Right atrium auricular region (tissue), 2 donors: ENCODE data around the gene FBXL12. TPM values are rescaled to one million over a fixed set of nuclear protein-coding genes. Genes with fewer than 3 reads are reported as not detected.
A peak's percentile ranks its signal among the peaks of the same experiment; 100 is the strongest.
"Not testable (repeated sequence)": the region's sequence is repeated elsewhere in the genome, so short reads cannot be mapped to it uniquely, and the experiment has no call there.

Source experiments
- DNase-seq: peaks from one replicate; pipeline ENCODE4 v3.0.0-alpha.2; 2019; ENCODE audit warnings: low spot score
- H3K27ac ChIP-seq, 2 donors: fragments of 200-600 bp; sonication (generic); 1 replicate in 1 of 2; 2 replicates in 1 of 2; pipeline ENCODE4 v1.5.1; 2016 to 2019
- H3K27me3 ChIP-seq, 2 donors: fragments of 200-600 bp; sonication (generic); one replicate each; pipeline versions ENCODE4 v1.5.1 to v1.6.0; 2017 to 2019
- H3K36me3 ChIP-seq: fragments of 200-600 bp; sonication (generic); one replicate; pipeline ENCODE4 v1.5.1; 2016
- H3K4me1 ChIP-seq, 2 donors: fragments of 200-600 bp; sonication (generic); one replicate each; pipeline versions ENCODE4 v1.5.1 to v1.6.0; 2017 to 2019
- H3K4me3 ChIP-seq, 2 donors: fragments of 200-600 bp; sonication (generic); 1 replicate in 1 of 2; 2 replicates in 1 of 2; pipeline ENCODE4 v1.5.1; 2017 to 2019; ENCODE audit warnings: mild to moderate bottlenecking in 1 of 2, moderate library complexity in 1 of 2
- H3K9me3 ChIP-seq, 2 donors: fragments of 200-600 bp; sonication (generic); one replicate each; pipeline ENCODE4 v1.5.1; 2019
- total RNA-seq, 2 donors: library from RNA; depleted of rRNA; stranded (reverse); fragments of >200 nt; gene quantifications; one replicate each; pipeline ENCODE4 v1.1.0, GENCODE V29; 2016
- TF ChIP-seq, protein P1 (sequence below), 2 donors: fragments of 200-600 bp; sonication (generic); IDR thresholded peaks; one replicate each; pipeline ENCODE4 v1.5.1; 2019; ENCODE audit warnings: antibody characterized with exemption in 2 of 2

The FBXL12 gene
- total RNA-seq, 2 donors from 2014 or later = 10.2 to 15.8 TPM

DNA sequence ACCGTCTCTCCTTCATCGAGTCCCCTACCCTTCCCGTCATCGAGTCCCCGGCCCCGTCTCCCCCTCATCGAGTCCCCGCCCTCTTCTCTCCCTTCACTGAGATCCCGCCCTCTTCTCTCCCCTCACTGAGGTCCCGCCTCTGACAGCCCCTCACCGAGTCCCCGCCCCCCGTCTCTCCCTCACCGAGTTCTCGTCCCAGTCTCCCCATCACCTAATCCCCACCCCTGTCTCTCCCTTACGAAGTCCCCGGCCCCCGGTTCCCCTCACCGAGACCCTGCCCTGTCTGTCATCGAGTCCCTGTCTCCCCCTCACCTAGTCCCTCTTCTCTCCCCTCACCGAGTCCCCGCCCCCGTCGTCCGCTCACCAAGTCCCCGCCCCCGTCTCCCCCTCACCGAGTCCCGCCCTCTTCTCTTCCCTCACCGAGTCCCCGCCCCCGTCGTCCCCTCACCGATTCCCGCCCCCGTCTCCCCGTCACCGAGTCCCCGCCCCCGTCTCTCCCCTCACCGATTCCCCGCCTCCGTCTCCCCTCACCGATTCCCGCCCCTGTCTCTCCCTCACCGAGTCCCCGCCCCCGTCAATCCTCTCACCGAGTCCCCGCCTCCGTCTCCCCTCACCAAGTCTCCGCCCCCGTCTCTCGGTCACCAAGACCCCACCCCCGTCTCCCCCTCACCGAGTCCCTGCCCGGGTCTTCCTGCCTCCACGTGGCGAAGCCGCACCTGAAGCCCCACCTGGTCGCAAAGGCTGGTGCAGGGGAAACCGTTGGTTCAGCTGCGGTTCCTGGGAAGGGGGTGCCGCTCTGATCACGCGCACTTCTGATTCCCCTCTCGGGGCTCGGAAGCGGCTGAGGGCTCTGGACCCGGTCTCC, 26.4 kb downstream of the FBXL12 start:
- TF ChIP-seq, protein P1, sequence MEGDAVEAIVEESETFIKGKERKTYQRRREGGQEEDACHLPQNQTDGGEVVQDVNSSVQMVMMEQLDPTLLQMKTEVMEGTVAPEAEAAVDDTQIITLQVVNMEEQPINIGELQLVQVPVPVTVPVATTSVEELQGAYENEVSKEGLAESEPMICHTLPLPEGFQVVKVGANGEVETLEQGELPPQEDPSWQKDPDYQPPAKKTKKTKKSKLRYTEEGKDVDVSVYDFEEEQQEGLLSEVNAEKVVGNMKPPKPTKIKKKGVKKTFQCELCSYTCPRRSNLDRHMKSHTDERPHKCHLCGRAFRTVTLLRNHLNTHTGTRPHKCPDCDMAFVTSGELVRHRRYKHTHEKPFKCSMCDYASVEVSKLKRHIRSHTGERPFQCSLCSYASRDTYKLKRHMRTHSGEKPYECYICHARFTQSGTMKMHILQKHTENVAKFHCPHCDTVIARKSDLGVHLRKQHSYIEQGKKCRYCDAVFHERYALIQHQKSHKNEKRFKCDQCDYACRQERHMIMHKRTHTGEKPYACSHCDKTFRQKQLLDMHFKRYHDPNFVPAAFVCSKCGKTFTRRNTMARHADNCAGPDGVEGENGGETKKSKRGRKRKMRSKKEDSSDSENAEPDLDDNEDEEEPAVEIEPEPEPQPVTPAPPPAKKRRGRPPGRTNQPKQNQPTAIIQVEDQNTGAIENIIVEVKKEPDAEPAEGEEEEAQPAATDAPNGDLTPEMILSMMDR (IDR thresholded peaks at IDR 0.05) = no peak
- Histone ChIP-seq H3K4me1 (peaks cover 0 to 10% of the 10 kb centered on the region in 2 donors), H3K9me3 (no peaks in the 10 kb centered on the region), H3K27me3 (no peaks in the 10 kb centered on the region), H3K4me3 (peak overlapping the region; percentile 64 to 71), H3K36me3 (no peaks in the 10 kb centered on the region), H3K27ac (peak overlapping the region; percentile 90 to 91)
- peak; percentile 94 for DNase-seq

DNA sequence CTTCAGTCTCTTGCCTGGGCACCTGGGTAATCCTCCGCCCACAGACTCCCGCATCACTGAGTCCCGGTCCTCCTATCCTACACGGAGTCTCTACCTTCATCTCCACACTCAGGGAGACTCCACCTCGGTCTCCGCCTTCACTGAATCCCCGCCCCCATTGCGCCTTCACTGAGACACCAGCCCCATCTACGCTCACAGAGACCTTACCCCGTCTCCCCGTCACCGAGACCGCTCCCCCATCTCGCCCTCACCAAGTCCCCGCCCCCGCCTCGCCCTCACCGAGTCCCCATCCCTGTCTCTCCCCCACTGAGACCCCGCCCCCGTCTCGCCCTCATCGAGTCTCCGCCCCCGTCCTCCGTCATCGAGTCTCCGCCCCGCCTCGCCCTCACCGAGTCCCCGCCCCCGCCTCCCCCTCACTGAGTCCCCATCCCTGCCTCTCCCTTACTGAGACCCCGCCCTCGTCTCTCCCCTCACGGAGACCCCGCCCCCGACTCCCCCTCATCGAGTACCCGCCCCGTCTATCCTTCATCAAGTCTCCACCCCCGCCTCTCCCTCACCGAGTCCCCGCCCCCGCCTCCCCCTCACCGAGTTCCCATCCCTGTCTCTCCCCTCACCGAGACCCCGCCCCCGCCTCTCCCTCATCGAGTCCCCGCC, 27.2 kb downstream of the FBXL12 start:
- H3K4me1 ChIP-seq = peaks cover 0 to 10% of the 10 kb centered on the region in 2 donors
- peak overlapping the region; percentile 90 to 91 for H3K27ac ChIP-seq
- no peaks in the 10 kb centered on the region for H3K9me3 ChIP-seq
- no peaks in the 10 kb centered on the region for H3K27me3 ChIP-seq
- TF ChIP-seq, protein P1 (IDR thresholded peaks at IDR 0.05) = no peak
- peak overlapping the region; percentile 64 to 71 for H3K4me3 ChIP-seq
- H3K36me3 ChIP-seq = no peaks in the 10 kb centered on the region
- peak; percentile 96 for DNase-seq

DNA sequence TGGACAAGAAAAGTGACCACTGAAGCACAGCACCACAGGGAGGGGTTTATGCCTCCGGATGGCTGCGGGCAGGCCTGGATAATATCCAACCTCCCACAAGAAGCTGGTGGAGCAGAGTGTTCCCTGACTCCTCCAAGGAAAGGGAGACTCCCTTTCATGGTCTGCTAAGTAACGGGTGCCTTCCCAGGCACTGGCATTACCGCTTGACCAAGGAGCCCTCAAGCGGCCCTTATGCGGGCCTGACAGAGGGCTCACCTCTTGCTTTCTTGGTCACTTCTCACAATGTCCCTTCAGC, 27.9 kb downstream of the FBXL12 start:
- DNase-seq, H3K36me3 ChIP-seq, H3K27me3 ChIP-seq, H3K9me3 ChIP-seq: not testable (repeated sequence)
- peak overlapping the region; percentile 70 to 91 for H3K27ac ChIP-seq
- peak overlapping the region in 1 of 2 donors; percentile 71 for H3K4me3 ChIP-seq
- peaks cover 0 to 15% of the 10 kb centered on the region in 2 donors for H3K4me1 ChIP-seq

DNA sequence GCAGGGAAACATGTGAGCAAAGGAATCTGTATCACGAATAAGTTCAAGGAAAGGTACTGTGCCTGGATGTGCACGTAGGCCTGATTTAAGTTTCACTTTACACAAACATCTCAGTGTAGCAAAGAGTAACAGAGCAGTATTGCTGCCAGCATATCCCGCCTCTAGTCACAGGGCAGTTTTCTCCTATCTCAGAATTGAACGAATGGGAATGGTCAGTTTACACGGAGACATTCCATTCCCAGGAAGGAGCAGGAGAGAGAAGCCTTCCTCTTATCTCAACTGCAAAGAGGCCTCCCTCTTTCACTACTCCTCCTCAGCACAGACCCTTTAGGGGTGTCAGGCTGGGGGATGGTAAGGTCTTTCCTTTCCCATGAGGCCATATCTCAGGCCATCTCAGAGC, 29.3 kb downstream of the FBXL12 start:
- not testable (repeated sequence) for H3K36me3 ChIP-seq, H3K27me3 ChIP-seq, H3K4me3 ChIP-seq, DNase-seq, H3K9me3 ChIP-seq, H3K27ac ChIP-seq
- peaks cover 0 to 19% of the 10 kb centered on the region in 2 donors for H3K4me1 ChIP-seq

DNA sequence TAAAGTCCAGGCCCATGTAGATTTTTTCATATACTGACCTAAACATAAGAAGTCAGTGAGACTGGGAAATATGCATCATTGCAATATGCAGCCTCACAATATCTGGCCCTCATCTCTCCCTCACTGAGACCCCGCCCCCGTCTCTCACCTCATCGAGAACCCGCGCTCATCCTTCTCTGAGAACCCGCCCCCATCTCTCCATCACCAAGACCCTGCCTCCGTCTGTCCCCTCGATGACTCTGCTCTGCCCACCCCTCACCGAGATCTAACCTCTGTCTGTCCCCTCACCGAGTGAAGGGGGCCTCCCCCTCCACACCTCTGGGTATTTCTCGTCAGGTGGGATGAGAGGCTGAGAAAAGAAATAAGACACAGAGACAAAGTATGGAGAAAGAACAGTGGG, 29.8 kb downstream of the FBXL12 start:
- H3K4me1 ChIP-seq = peaks cover 0 to 24% of the 10 kb centered on the region in 2 donors
- no peak for DNase-seq
- H3K9me3 ChIP-seq = no peaks in the 10 kb centered on the region
- TF ChIP-seq, protein P1 (IDR thresholded peaks at IDR 0.05) = no peak
- no peaks in the 10 kb centered on the region for H3K27me3 ChIP-seq
- H3K4me3 ChIP-seq = no peak overlapping the region
- H3K27ac ChIP-seq = no peak overlapping the region
- no peaks in the 10 kb centered on the region for H3K36me3 ChIP-seq

DNA sequence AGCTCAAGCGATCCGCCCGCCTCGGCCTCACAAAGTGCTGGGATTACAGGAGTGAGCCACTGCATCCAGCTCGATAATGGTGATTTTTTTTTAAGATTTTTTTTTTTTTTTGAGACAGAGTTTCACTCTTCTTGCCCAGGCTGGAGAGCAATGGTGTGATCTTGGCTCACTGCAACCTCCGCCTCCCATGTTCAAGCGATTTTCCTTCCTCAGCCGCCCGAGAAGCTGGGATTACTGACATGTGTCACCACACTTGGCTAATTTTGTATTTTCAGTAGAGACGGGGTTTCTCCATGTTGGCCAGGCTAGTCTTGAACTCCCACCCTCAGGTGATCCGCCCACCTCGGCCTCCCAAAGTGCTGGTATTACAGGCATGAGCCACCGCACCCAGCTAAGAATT, 30.3 kb downstream of the FBXL12 start:
- H3K27ac ChIP-seq, H3K27me3 ChIP-seq, H3K36me3 ChIP-seq, H3K9me3 ChIP-seq, DNase-seq, H3K4me3 ChIP-seq: not testable (repeated sequence)
- peaks cover 0 to 24% of the 10 kb centered on the region in 2 donors for H3K4me1 ChIP-seq

DNA sequence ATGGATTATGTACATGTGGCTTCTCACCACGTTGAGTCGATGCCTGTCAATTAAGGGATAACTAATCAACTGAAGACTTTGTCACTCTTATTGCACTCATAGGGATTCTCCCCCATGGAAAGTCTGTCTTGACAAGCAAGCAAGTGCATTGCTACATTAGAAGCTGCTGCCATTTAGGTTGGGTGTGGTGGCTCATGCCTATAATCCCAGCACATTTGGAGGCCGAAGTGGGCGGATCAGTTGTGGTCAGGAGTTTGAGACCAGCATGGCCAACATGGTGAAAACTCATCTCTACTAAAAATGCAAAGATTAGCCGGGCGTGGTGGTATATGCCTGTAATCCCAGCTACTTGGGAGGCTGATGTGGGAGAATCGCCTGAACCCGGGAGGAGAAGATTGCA, 32.1 kb downstream of the FBXL12 start:
- H3K27me3 ChIP-seq = no peaks in the 10 kb centered on the region
- DNase-seq = no peak
- no peak overlapping the region for H3K4me3 ChIP-seq
- TF ChIP-seq, protein P1 (IDR thresholded peaks at IDR 0.05) = no peak
- peak overlapping the region; percentile 90 to 96 for H3K27ac ChIP-seq
- no peaks in the 10 kb centered on the region for H3K9me3 ChIP-seq
- no peaks in the 10 kb centered on the region for H3K36me3 ChIP-seq
- peaks cover 0 to 24% of the 10 kb centered on the region in 2 donors for H3K4me1 ChIP-seq
